CD4-positive, alpha-beta T cell treated with Interferon gamma for 1 hour (primary cell): ENCODE results near the gene SLC25A13.

Experiments
- DNase-seq: peaks from one replicate; pipeline ENCODE4 v3.0.0-alpha.2; 2020

Gene SLC25A13

GRCh38 chr7:96238976-96239766, 82.7 kb downstream of the SLC25A13 start:
- DNase-seq: no peak

- no peak for DNase-seq
These were observed 83.4 kb downstream of the SLC25A13 start for GRCh38 chr7:96238474-96238873.

GRCh38 chr7:96237040-96237439, 84.9 kb downstream of the SLC25A13 start:
- no peak for DNase-seq

- no peak for DNase-seq
These were observed 85.5 kb downstream of the SLC25A13 start for GRCh38 chr7:96236198-96237039.

- DNase-seq: no peak
These were observed 86.6 kb downstream of the SLC25A13 start for GRCh38 chr7:96235281-96235680.

GRCh38 chr7:96233528-96234154, 88.3 kb downstream of the SLC25A13 start:
- DNase-seq: no peak

GRCh38 chr7:96233084-96233483, 88.8 kb downstream of the SLC25A13 start:
- no peak for DNase-seq

GRCh38 chr7:96228760-96229159, 93.1 kb downstream of the SLC25A13 start:
- DNase-seq: no peak

GRCh38 chr7:96225251-96225650, 96.6 kb downstream of the SLC25A13 start:
- no peak for DNase-seq

GRCh38 chr7:96224685-96225084, 97.2 kb downstream of the SLC25A13 start:
- DNase-seq: no peak

- DNase-seq: no peak
These were observed 97.8 kb downstream of the SLC25A13 start for GRCh38 chr7:96224073-96224472.

- no peak for DNase-seq
These were observed 100.0 kb downstream of the SLC25A13 start for GRCh38 chr7:96221888-96222287.

- DNase-seq: no peak
These were observed 102.3 kb downstream of the SLC25A13 start for GRCh38 chr7:96219378-96220130.

- no peak for DNase-seq
These were observed 103.1 kb downstream of the SLC25A13 start for GRCh38 chr7:96218664-96219243.

- DNase-seq: no peak
These were observed 104.8 kb downstream of the SLC25A13 start for GRCh38 chr7:96217147-96217546.

GRCh38 chr7:96216373-96216772, 105.5 kb downstream of the SLC25A13 start:
- no peak for DNase-seq

GRCh38 chr7:96212474-96212873, 109.4 kb downstream of the SLC25A13 start:
- no peak for DNase-seq

GRCh38 chr7:96211954-96212353, 109.9 kb downstream of the SLC25A13 start:
- no peak for DNase-seq

- DNase-seq: no peak
These were observed 116.2 kb downstream of the SLC25A13 start for GRCh38 chr7:96205665-96206064.

GRCh38 chr7:96204601-96205000, 117.3 kb downstream of the SLC25A13 start:
- DNase-seq: no peak

GRCh38 chr7:96203786-96204185, 118.1 kb downstream of the SLC25A13 start:
- no peak for DNase-seq

GRCh38 chr7:96202102-96202501, 119.8 kb downstream of the SLC25A13 start:
- no peak for DNase-seq
